COLO829 (cell line): ENCODE data around the gene PARD3B.

ENCODE experiments used
- DNase-seq: peaks from one replicate; pipeline ENCODE4 v3.0.0; 2012; ENCODE audit warnings: low spot score

The PARD3B gene

DNA sequence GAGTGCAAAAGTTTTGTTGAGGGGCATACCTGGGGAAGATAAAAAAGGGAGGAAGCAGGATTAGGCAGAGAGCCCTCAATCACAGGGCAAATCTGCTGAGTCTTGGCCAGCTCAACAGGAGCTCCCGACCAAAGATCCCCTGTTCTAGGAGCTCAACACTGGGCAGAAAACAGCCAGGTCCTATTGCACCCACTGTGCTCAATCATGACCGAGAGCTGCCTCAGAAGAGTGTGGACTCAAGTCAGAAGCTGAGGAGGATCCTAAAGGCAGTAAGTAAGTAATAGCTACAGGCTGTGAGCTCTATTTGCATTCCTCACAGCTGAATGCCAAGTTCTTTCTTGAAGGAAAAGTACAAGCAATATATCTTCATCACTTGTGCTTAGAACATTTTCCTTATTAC lies 802.6 kb downstream of the PARD3B start:
- DNase-seq: no peak

DNA sequence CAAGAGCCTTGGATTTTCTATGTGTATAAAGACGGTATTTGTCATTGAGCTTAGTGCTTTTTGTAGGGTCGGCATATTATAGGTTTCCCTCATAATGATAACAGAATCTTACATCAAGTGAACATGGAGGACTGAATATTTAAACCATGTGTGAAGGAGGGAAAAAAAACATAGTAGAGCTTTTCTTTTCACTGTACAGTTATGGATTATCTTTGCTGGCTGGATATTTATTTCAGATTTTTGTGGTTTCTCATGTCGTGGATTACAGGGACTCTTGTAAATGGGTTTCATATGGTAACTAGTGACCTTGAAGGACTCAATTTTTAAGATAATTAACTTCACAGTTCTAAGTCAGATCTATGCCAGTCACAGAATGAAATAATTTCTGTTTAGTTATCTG lies 806.8 kb downstream of the PARD3B start:
- no peak for DNase-seq

DNA sequence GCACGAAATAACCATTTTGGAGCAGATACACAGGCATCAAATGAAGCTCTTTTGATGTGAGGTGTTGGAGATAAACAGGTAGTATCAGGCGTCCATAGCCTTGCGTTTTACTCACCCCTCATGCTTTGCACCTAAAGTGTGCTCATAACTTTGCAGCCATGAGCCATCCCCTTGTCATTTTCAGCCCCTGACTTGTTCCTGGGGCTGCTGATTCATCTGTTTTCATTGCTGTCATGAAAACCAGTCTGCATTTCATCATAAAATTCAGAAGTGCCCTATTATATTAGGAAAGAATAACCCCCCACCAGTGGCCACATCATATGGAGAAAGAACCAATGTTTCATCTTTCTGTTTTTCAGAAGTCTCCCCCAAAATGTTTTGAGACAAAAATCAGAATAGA lies 807.3 kb downstream of the PARD3B start:
- no peak for DNase-seq

DNA sequence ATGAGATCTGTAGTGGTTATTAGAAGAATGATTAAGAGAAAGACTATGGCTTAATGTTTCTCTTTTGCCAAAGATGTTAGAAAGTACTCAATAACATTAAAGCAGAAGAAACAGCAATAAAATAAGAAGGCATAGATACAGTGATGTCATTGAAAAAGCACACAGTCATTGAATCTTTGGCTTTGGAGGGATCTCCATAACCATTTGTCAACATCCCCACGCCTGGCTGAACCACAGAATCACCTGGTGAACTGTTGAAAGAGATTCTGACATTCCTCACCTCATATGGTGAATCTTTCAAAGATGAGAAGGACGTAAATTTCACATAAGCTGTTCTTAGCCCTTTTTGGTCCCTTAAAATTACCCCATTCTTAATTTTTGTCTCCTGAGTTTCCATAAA lies 812.5 kb downstream of the PARD3B start:
- DNase-seq: no peak

DNA sequence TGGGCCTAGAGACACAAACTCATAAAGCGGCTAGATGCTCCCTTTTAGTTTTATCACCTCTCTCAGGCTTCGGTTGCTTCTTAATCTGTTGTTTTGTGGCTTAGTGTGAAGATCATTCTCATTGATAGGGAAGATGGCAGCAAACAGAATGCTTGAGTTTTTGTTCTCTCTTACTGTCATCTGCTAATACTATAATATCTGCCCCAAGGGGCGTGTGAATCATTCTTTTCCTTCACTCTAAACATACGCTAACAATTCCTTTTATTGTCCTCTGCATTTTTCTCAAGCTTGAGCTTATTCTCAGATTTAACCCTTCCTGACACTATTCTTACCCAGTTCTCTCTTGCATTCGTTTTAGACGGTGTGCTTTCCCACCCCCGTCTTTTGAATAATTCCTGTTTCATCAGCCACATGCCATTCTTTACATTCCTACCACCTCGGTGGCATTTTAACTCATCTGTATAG lies 813.1 kb downstream of the PARD3B start:
- DNase-seq: peak; percentile 29

DNA sequence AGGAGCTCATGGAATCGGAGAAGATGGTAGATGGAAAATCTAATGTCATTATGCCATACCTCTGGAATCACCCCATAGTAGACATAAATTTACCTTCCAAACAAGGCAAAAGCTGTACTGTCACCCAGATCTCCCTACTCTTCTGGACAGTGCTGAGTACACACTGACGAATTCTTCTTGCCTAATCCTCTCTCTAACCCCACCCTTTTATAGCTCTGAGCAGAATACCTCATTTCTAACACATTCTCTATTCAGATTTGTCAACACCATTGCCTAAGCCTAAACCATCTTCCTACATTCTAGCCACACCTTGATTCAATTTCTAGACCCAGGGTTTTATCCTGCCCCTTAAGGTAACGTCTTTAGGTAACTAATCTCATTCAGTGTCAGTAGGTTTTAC lies 816.0 kb downstream of the PARD3B start:
- no peak for DNase-seq

DNA sequence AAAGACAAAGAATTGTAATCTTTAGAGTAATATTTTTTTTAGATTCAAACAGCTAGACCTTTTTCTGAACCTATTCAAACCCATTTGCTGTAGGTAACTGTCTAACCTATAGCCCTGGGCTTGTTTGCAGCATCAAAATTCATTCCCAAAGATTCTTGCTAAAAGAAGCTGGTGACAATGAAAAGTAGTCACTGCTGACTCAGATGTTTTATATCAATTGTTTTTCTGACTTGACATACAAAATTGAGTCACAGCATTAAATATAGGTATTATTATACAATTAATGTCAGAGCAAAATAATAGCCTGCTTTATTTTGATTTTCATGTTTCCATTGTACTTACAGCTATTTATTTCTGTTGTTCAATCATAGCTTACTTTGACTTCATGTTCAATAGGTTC lies 816.7 kb downstream of the PARD3B start:
- DNase-seq: no peak

DNA sequence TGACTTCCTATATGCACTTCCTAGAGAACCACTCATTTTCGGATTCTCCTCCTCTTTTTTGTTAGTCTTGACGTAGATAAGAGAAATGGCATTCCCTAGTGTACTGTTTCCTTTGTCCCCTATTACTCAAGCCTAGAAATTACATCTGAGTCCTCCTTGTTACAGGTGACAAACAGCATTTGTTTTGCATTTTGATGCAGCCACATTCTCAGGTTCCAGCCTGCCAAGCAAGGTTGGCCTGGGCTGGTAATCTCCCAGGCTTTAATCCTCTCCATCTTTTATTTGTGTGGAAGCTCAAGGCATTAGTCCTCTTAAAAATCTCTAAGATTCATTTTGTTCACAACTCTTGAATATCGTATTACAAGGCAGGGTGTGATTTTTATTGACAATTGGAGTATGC lies 819.0 kb downstream of the PARD3B start:
- no peak for DNase-seq

DNA sequence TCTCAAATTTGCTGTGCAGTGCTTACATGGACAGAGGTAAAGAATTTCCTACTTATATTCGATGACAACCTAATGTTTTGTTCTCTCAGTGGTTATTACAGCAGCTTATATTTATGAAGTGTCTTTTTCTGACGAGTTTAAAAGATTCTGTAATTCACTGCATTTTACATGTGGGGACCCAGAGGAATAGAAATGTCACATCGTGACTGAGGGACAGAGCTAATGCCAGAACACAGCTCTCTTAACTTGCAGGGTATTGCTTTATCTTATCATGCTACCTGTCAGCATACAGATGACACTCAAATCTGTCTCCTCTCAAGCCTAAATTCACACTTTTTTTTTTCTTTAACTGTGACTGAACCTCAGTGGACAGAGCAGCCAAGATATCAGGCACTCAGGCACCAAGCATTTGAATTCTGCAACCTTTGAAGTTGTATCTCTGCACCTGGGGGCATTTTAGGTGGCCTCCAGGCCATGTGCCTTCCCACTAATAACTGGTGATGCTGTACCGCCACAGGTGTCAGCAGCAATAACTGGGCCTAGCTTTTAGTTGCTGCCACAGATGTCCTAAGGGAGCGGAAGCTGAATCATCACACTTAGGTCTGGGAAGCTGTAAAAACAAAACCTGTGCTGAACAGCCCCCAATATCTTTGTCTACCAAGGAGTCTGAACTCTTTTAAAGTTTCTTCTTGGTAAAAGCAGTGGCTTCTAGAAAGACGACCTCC lies 821.2 kb downstream of the PARD3B start:
- no peak for DNase-seq

DNA sequence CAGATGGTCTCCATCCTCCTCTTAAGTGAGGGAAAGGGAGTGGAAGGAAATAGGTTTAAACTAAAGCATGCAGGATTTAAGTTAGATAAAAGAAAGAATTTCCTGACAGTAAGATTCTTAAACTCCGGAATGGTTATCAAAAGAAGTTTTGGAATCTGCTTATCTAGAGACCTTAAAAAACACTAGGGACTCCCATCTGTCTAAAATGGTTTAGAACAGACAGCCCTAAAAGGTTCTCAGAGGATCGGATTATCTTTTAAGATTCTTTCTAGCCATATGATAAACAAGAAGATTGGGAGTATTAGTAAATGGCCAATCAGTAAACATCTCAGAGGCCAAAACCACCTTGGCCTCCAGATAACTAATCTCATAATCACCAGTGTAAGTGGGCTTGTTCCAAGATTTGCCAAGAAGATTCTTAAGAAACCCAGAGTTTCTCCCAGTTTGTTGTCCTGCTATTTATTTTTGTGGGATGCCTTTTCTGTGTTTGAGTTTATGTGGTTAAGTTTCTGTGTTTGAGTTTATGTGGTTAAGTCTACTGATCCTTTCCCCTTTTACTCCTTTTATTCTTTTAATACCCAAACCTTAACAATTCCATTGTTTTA lies 822.2 kb downstream of the PARD3B start:
- no peak for DNase-seq

DNA sequence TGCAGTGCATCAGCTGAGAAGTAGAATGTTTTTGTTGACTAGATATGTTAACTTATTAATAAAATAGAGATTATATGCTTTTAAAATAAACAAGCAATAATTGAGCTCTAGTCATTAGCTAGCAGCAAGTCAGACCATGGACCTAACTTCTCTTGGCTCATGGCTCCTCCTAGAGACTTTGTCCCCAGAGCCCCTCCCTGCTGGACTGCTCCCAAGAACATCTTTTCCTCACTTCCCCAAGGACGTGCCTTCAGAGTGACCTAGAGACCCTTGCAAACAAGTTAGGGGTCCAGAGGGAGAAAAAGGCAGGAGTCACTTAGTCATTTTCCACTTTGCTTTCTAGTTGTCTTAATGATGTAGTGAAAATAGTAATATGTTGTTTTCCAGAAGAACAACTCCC lies 824.5 kb downstream of the PARD3B start:
- DNase-seq: no peak

DNA sequence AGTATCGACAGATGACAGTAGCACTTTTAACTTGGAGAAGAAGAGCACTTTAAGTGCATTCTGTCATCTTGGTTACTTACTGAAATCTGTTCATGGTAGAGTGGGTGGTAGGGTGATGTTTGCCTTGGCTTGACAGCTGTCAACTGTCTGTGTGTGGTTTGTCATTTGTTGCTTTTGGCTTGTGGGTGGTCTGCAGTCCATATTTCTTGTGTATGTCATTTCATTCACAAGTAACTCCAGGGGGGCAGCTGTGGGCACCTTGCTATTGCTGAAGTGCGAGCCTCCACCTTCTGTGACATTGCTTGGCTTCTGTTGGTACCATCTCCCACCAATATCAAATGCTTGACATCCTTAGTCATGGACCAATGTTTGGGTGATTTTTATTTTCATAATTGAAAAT lies 825.5 kb downstream of the PARD3B start:
- no peak for DNase-seq

DNA sequence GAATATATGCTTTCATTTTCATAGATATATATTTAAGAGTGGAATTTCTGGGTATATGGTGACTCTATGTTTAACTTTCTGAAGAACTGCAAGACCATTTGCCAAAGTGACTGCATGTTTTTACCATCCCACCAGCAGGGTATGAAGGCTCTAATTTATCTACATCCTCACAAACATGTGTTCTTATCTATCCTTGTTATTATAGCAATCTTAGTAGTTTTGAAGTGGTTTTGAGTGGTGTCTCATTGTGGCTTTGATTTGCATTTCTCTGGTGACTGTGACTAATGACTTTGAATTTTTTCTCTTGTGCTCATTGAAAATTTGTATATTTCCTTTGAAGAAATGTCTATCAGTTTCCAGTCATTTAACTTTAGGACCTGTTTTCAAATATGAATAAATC lies 826.9 kb downstream of the PARD3B start:
- DNase-seq: peak; percentile 2

DNA sequence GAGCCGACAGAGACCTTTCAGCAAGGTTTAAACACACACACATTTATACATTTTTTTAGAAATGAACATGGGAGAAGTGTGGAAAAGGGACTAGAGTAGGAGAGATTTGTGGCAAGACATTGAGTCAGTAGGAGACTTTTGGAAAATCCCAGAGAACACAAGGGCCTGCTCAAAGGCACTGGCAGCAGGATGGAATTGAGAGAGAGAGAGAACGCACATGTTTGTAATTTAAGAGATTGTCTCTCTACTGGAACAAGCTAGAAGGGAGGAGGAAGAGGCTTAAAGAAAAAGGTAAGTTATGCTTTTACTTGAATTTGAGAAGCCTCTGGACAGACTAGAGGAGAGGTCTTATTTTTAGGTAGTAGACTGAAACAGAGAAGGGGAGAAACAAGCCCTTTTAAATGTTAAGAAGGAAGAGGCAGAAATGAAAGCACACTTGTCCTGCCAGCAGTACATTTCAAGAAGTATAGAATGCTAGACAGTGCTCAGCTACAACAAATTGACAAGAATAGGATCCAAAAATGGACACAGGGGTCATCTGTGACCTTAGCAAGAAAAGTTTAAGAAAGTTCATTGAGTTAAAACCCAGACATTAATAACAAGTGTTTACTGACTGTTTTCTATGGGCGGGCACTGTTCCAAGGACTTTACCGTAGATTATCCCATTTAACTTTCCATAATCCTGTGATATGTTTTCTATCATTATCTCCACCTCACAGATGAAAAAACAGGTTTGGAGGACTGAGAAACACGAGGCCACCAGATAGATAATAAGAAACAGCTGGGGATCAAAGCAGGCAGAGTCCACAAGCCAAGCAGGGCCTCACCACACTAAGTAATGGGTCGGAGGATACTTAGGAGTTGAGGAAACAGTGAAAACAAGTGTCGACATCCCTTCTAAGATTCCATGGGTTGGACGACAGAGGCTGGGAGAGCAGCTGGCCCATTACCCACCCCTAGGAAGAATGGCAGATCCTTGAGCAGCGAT lies 830.5 kb downstream of the PARD3B start:
- no peak for DNase-seq

DNA sequence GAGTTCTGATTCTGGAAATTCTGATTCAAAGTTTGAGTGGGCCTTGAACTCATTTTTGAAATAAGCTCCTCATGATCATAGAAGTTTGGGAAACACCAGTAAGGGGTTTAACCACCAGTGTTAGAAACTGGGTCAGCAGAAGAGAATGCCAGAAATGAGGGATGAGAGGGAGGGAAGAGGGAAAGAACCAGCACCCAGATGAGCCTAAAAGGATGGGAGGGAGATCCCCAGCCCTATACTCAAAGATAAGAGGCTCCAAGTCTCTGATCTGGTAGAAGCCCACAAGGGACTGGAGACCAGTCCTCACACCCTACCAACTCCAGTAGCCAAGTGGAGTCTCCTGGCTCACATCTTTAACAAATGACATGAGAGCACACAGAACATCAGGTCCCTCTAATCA lies 832.0 kb downstream of the PARD3B start:
- DNase-seq: no peak

DNA sequence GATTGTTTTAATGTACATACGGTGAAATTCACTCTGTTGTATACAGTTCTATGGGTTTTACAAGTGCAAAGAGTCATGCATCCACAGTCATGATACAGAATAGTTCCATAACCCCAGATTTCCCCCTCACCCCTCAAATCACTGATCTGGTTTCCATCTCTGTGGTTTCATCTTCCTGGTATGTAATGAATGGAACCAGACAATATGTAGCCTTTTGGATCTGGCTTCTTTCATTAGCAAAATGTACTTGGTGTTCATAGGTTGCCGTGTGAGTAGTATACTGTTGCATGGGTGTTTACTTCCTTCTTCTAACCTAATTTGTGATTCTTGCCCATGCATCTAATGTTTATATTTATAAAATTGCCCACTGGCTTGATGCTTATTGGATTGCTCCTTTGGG lies 838.3 kb downstream of the PARD3B start:
- DNase-seq: no peak

DNA sequence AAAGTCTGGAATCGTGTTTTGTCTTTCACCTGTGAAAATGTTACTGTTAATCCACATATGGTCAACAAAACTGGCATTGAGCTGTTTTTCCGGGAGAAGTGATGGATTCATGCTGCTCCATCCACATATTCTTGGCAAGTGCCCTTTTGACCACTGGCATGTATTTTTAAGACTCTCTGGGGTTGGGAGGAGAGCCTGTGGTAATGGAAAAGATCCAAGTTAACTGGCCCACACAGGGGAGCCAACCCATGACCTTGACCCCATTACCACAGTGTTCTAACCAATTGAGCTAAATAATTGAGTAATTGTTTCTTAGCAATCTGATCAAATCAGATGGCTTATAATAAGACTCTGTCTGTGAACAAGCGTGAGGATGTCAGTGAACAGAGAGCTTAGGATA lies 840.8 kb downstream of the PARD3B start:
- peak; percentile 50 for DNase-seq

DNA sequence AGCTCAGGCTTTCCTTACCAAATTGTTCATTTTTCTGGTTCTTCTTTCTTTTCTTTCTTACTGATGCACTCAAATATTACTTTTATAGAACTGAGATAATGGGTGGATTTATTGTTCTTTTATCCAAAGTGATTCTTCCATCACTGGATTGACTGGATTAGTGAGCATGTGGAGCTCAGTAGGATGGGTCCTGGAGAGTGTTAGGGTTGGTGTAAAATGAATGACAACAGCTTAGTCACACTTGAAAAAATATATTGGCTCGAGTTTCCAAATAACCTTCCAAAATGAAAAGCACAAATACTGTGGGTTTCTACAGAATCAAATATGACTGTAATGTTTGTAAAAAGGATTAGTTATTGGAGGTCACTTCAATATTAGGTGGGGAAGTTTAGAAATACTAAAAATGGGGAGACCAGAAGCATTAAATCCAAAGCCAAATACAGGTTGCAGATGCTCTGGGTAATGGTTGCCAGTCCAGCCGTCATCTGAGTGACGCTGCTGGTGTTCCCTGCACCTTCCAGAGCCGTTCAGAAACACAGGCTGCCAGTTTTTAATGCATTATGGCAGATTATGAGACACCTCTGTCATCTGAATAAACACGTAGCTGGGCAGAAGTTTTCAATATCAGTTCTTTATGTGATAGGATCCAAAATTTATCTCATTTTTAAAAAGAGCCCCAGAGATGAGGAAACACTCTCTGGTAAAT lies 842.2 kb downstream of the PARD3B start:
- DNase-seq: no peak

DNA sequence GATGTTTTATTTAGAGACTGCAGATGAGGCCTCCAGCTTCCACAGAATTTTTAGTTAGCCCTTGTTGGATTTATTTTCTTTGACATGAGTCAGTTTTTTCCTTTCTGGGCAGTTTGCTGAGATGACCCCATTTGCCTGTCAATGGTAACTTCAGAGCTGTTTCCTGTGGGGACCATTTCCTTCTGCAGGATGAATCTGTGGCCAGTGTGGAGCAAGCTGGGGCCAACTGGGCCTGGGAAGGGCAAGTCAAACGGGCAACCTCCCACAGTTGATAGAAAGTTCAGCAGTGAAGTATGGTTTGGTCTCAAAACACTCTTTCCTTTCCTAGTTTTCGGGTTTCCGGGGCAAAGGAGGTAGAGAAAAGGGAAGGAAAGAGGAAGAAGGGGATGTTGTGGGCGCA lies 845.6 kb downstream of the PARD3B start:
- DNase-seq: no peak

DNA sequence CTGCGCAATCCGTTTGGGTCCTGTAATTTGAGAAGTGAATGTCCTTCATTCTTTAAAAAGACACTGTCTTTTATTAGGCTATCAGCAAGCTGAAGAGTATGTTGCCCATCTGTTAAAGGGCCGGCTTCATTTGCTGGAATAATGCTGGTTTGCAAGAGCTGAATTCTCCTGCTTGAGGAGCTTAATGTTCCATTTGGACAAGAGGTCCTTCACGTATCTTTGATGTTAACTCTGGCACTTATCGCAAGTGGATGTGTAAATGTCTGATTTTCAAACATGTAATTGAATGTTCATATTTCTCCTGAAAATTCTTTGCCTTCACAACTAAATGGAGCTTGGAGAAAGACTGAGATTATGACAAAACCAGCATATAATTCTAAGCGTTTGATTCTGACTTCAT lies 856.2 kb downstream of the PARD3B start:
- DNase-seq: no peak

DNA sequence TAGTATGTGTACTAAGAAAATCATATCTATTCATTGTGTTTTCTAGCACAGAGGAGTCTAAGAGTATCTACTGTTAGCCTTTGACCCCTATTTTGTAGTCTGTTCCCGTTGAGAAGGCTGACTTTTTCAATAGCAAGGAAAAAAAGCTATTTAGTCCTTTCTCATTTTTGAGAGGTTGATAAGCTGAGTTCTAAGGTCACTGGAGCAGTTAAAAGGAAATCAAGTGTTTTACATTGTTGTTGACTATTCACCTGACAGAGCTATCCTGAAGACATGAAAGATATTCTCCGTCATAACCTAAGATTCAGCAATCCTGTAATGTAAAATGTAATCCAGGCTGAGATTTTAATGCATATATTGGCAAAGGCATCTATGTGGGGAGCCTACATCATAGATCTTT lies 856.7 kb downstream of the PARD3B start:
- no peak for DNase-seq

DNA sequence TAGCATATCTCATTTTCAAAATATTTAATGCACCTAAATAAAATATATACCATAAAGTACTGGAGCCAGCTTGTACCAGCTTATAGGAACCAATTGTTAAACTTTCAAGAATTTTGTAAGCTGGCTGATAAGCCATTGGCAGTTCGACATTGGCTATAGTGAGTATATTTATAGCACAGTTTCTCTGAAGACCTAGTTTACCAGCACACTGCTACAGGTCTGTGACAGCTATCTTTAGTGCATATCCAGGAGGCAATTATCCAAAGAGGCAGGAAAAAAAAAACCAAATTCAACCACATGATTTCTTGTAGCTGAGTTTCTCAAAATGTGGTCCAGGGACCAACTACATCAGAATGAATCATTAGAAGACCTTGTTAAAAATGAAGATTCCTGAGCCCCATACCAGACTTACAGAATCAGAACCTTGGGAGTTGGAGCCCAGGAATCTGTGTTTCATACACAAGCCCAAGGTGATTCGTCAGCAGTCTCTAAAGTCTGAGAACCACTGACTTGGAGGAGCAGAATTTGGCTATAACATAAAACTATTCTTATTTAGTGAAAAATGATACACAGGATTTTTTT lies 858.1 kb downstream of the PARD3B start:
- no peak for DNase-seq
